OCI-LY3 (cell line): ENCODE results near the gene GPX5.

Experiments
- H2AFZ ChIP-seq: fragments of 200-600, 300-600 bp; shearing (Covaris generic); 2 replicates; pipeline ENCODE4 v1.6.0; 2014; ENCODE audit warnings: antibody characterized with exemption, low read depth, low read length
- H3K27ac ChIP-seq: fragments of 200-600, 300-600 bp; sonication (generic); 2 replicates; pipeline ENCODE4 v1.5.1; 2014; ENCODE audit warnings: mild to moderate bottlenecking, low read length, moderate library complexity, mixed read lengths
- H3K27me3 ChIP-seq: fragments of 200-600, 300-600 bp; sonication (generic); 2 replicates; pipeline ENCODE4 v1.6.1; 2014; ENCODE audit warnings: low read depth, low read length, mixed read lengths
- H3K36me3 ChIP-seq: fragments of 200-600, 300-600 bp; sonication (generic); replicated peaks from 2 replicates; pipeline ENCODE3; 2014; ENCODE audit warnings: low read depth, low read length, mixed read lengths
- H3K4me1 ChIP-seq: fragments of 300-600, 200-600 bp; sonication (generic); 2 replicates; pipeline ENCODE4 v1.6.1; 2014; ENCODE audit warnings: low read length, mixed read lengths
- H3K4me2 ChIP-seq: fragments of 200-600, 300-600 bp; sonication (generic); 2 replicates; pipeline ENCODE4 v1.6.1; 2014; ENCODE audit warnings: low read length, mixed read lengths
- H3K4me3 ChIP-seq: fragments of 300-600, 200-600 bp; sonication (generic); 2 replicates; pipeline ENCODE4 v1.5.1; 2014; ENCODE audit warnings: antibody characterized with exemption, mild to moderate bottlenecking, low read length, moderate library complexity
- H3K79me2 ChIP-seq: fragments of 300-600, 200-600 bp; shearing (Covaris generic); 2 replicates; pipeline ENCODE4 v1.6.1; 2014; ENCODE audit warnings: mild to moderate bottlenecking, low read length, mixed read lengths
- H3K9ac ChIP-seq: fragments of 300-600, 200-600 bp; shearing (Covaris generic); 2 replicates; pipeline ENCODE4 v1.6.0; 2014; ENCODE audit warnings: mild to moderate bottlenecking, low read length, moderate library complexity
- H3K9me3 ChIP-seq: fragments of 200-600, 300-600 bp; shearing (Covaris generic); 2 replicates; pipeline ENCODE4 v1.6.1; 2014; ENCODE audit warnings: low read length, mixed read lengths; ENCODE audit not compliant: insufficient read depth
- H4K20me1 ChIP-seq: fragments of 200-600, 300-600 bp; sonication (generic); 2 replicates; pipeline ENCODE4 v1.6.1; 2016; ENCODE audit warnings: low read length, mixed read lengths; ENCODE audit not compliant: insufficient read depth
- CTCF ChIP-seq: fragments of 200-600, 300-600 bp; sonication (generic); IDR thresholded peaks from 2 replicates; pipeline ENCODE4 v1.5.1; 2014; ENCODE audit warnings: antibody characterized with exemption, low read length, low read depth
- EZH2phosphoT487 ChIP-seq: fragments of 200-600 bp; shearing (Covaris generic); IDR thresholded peaks from 2 replicates; pipeline ENCODE4 v1.6.1; 2018; ENCODE audit warnings: antibody characterized with exemption, mixed run types, low read depth

The GPX5 gene

DNA sequence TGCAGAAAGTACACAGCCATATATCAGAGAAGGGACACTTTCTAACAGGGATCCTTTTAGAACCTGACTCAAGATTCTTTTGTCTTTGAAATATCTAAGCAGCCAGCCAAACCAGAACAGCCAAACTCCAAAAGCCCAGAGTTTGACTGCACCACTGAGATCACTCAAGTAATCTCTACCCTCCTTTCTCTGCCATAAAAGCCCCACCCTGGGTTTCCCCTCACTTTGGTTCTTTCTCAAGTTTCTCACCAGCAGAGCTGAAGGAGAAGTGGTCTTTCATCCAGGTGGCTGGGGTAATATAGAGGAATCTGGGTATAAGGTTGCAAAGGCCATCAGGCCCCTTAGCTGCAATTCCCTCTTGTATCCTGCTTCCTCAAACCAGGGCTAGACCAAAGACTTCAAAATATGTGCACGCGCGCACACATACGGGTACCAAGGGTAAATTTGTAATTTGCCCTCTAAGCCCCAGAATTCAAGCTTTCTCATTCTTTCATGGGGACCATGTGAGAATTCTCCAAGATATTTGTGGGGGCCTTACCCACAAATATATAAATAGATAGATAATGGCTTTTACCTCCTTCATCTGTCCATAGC lies 42.9 kb downstream of the GPX5 start:
- Histone ChIP-seq H2AFZ (no peak overlapping the region), H4K20me1 (no peaks in the 10 kb centered on the region), H3K27ac (peak overlapping the region; percentile 46; the same call in 1 of the 2 replicates), H3K9ac (no peak overlapping the region), H3K79me2 (no peaks in the 10 kb centered on the region), H3K27me3 (no peaks in the 10 kb centered on the region), H3K36me3 (no peaks in the 10 kb centered on the region), H3K9me3 (no peaks in the 10 kb centered on the region), H3K4me2 (peak overlapping the region; percentile 37; the same call in 1 of the 2 replicates), H3K4me1 (peaks cover 28% of the 10 kb centered on the region), H3K4me3 (no peak overlapping the region)
- TF ChIP-seq CTCF: no peak
- TF ChIP-seq EZH2phosphoT487: no peak

- Histone ChIP-seq H3K79me2 (no peaks in the 10 kb centered on the region), H3K27me3 (no peaks in the 10 kb centered on the region)
- TF ChIP-seq EZH2phosphoT487: no peak
- no peak for TF ChIP-seq CTCF
Observed at GRCh38 chr6:28569748-28570147, 44.1 kb downstream of the GPX5 start.

DNA sequence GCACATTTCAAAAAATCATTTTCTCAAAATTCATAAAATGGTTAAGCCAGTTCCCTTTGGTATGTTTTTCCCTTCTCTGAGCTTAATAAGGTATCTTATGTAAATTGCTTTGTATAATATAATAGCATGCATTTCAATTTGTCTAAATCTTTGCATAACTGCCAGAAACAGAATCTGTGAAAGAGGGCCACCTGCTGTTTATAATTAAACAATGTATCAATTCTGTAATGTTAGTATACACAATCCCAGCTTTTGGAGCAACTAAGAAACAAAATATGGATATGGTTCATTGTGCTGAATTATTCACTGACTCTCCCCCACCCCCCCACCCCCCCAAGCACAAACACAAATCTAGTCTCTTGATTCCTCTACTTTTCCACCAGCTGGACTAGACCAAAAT lies 54.8 kb downstream of the GPX5 start:
- no peak overlapping the region for H3K9ac ChIP-seq
- H2AFZ ChIP-seq: no peak overlapping the region
- H3K9me3 ChIP-seq: no peaks in the 10 kb centered on the region
- TF ChIP-seq EZH2phosphoT487 (no peak), CTCF (peak; percentile 40)
- H3K4me2 ChIP-seq: no peak overlapping the region
- peaks cover 11% of the 10 kb centered on the region for H3K4me1 ChIP-seq
- no peaks in the 10 kb centered on the region for H3K79me2 ChIP-seq
- H3K36me3 ChIP-seq: no peaks in the 10 kb centered on the region
- H4K20me1 ChIP-seq: no peaks in the 10 kb centered on the region
- H3K4me3 ChIP-seq: no peak overlapping the region
- no peak overlapping the region for H3K27ac ChIP-seq
- H3K27me3 ChIP-seq: peaks cover 3% of the 10 kb centered on the region; the same call in 1 of the 2 replicates

More at GRCh38 chr6:28569748-28570147, 44.1 kb downstream of the GPX5 start:
- Histone ChIP-seq H3K36me3 (no peaks in the 10 kb centered on the region), H3K4me1 (peaks cover 28% of the 10 kb centered on the region), H3K9me3 (no peaks in the 10 kb centered on the region), H3K4me3 (no peak overlapping the region), H3K9ac (no peak overlapping the region), H3K27ac (no peak overlapping the region), H3K4me2 (no peak overlapping the region; the same call in 1 of the 2 replicates), H2AFZ (no peak overlapping the region), H4K20me1 (no peaks in the 10 kb centered on the region)

DNA sequence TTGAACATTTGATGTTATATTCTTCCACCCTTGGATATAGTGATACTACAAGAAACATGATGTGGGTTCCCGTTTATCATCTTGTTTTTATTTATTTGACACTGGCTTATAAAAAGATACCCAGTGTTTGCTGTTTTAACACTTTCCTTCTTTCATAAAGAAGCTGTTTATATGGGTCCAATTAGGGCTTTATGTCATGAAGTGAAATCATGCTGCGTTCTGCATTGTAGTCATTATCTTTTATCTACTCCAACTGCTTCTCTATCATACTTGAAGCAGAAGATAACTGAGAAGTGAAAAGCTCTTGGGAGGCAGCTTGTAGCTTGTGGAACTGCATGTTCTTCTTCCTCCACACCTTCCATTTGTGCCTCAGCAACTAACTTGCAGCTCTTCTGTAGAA lies 57.8 kb downstream of the GPX5 start:
- Histone ChIP-seq H3K4me1 (peaks cover 7% of the 10 kb centered on the region), H3K27me3 (peaks cover 6% of the 10 kb centered on the region; the same call in 1 of the 2 replicates), H3K4me2 (no peak overlapping the region), H3K79me2 (no peaks in the 10 kb centered on the region), H3K9me3 (no peaks in the 10 kb centered on the region), H3K4me3 (no peak overlapping the region), H2AFZ (no peak overlapping the region), H3K9ac (no peak overlapping the region), H4K20me1 (no peaks in the 10 kb centered on the region), H3K36me3 (no peaks in the 10 kb centered on the region), H3K27ac (no peak overlapping the region)
- TF ChIP-seq CTCF (no peak), EZH2phosphoT487 (no peak)
